IMR-90 (cell line): ENCODE measurements around the gene GLIPR1L2. TPM values are rescaled to one million over a fixed set of nuclear protein-coding genes. Genes with fewer than 3 reads are reported as not detected.

ENCODE experiments used
- ATAC-seq: fragments of 200-7000 bp; cut with Tn5 transposase; 2 replicates; pipeline ENCODE4 v1.9.1; 2020; ENCODE audit warnings: low read depth, mild to moderate bottlenecking, moderate library complexity
- BruUV-seq: library from RNA; stranded (reverse); fragments of 400-500 nt; replicated peaks from 2 replicates; lab custom pipeline; 2021; lab: Mats Ljungman, UMichigan
- CTCF ChIA-PET: fragments of 300-600 bp; formaldehyde crosslinking; extraction: SDS; loops from one replicate; lab custom pipeline; 2021; ENCODE audit warnings: antibody characterized with exemption; lab: Yijun Ruan, JAX
- POLR2A ChIA-PET: fragments of 300-600 bp; sonication (Branson Sonifier 250); formaldehyde crosslinking; loops from one replicate; lab custom pipeline; 2022; ENCODE audit warnings: antibody characterized with exemption; ENCODE audit not compliant: unreplicated experiment; lab: Charles Lee
- DNase-seq: peaks from one replicate; pipeline ENCODE4 v3.0.0; 2013
- H2AFZ ChIP-seq: replicated peaks from 2 replicates; pipeline ENCODE3; 2013; ENCODE audit warnings: low read length, mild to moderate bottlenecking; ENCODE audit not compliant: poor library complexity
- H2AK5ac ChIP-seq: 2 replicates; pipeline ENCODE4 v1.6.1; 2013; ENCODE audit warnings: low read depth, low read length, inconsistent platforms
- H2AK9ac ChIP-seq: replicated peaks from 2 replicates; pipeline ENCODE3; 2013; ENCODE audit warnings: mild to moderate bottlenecking, low read depth, low read length, moderate library complexity; ENCODE audit not compliant: poor library complexity
- H2BK120ac ChIP-seq: 2 replicates; pipeline ENCODE4 v1.6.1; 2013; ENCODE audit warnings: low read depth, low read length, inconsistent platforms
- H2BK15ac ChIP-seq: 3 replicates; pipeline ENCODE4 v1.6.1; 2013; ENCODE audit warnings: low read depth, low read length, inconsistent platforms
- H2BK20ac ChIP-seq: 2 replicates; pipeline ENCODE4 v1.6.1; 2013; ENCODE audit warnings: low read depth, mild to moderate bottlenecking, inconsistent platforms, low read length, moderate library complexity
- H2BK5ac ChIP-seq: 2 replicates; pipeline ENCODE4 v1.6.1; 2013; ENCODE audit warnings: mild to moderate bottlenecking, low read depth, low read length, inconsistent platforms; ENCODE audit not compliant: poor library complexity, severe bottlenecking
- H3K14ac ChIP-seq: replicated peaks from 2 replicates; pipeline ENCODE4 v1.6.1; 2013; ENCODE audit warnings: low read depth, low read length, inconsistent platforms
- H3K18ac ChIP-seq: 2 replicates; pipeline ENCODE4 v1.6.1; 2013; ENCODE audit warnings: low read depth, low read length, control low read depth
- H3K23ac ChIP-seq: 2 replicates; pipeline ENCODE4 v1.6.1; 2013; ENCODE audit warnings: low read depth, low read length, inconsistent platforms
- H3K27ac ChIP-seq: 2 replicates; pipeline ENCODE4 v1.5.1; 2013; ENCODE audit warnings: mild to moderate bottlenecking, control low read depth, low read length; ENCODE audit not compliant: insufficient read depth
- H3K27me3 ChIP-seq: 2 replicates; pipeline ENCODE4 v1.6.1; 2013; ENCODE audit warnings: low read length; ENCODE audit not compliant: control insufficient read depth, insufficient read depth
- H3K36me3 ChIP-seq: 2 replicates; pipeline ENCODE4 v1.6.1; 2013; ENCODE audit warnings: low read length, mixed read lengths; ENCODE audit not compliant: control insufficient read depth, insufficient read depth
- H3K4ac ChIP-seq: 2 replicates; pipeline ENCODE4 v1.6.1; 2013; ENCODE audit warnings: low read depth, low read length, inconsistent platforms
- H3K4me1 ChIP-seq: 2 replicates; pipeline ENCODE4 v1.6.1; 2013; ENCODE audit warnings: low read length, mixed read lengths; ENCODE audit not compliant: control insufficient read depth, insufficient read depth
- H3K4me2 ChIP-seq: 2 replicates; pipeline ENCODE4 v1.6.1; 2013; ENCODE audit warnings: low read depth, mild to moderate bottlenecking, control low read depth, low read length, moderate library complexity
- H3K4me3 ChIP-seq: 2 replicates; pipeline ENCODE4 v1.5.1; 2013; ENCODE audit warnings: low read depth, mild to moderate bottlenecking, control low read depth, low read length, moderate library complexity; ENCODE audit not compliant: insufficient read depth
- H3K56ac ChIP-seq: 2 replicates; pipeline ENCODE4 v1.6.1; 2013; ENCODE audit warnings: low read length, inconsistent platforms; ENCODE audit not compliant: insufficient read depth; ENCODE audit errors: extremely low read depth
- H3K79me1 ChIP-seq, 2 experiments: 2 replicates each; pipeline ENCODE4 v1.6.1; 2013; ENCODE audit warnings: low read length in 2 of 2, inconsistent platforms in 1 of 2, low read depth in 1 of 2
- H3K9ac ChIP-seq: 2 replicates; pipeline ENCODE4 v1.6.1; 2013; ENCODE audit warnings: low read depth, low read length, control low read depth
- H3K9me1 ChIP-seq: 2 replicates; pipeline ENCODE4 v1.6.1; 2013; ENCODE audit warnings: low read length, inconsistent platforms; ENCODE audit not compliant: insufficient read depth
- H3K9me3 ChIP-seq: 2 replicates; pipeline ENCODE4 v1.6.1; 2013; ENCODE audit warnings: low read length; ENCODE audit not compliant: control insufficient read depth, insufficient read depth
- H4K20me1 ChIP-seq: 2 replicates; pipeline ENCODE4 v1.6.1; 2013; ENCODE audit warnings: low read length, inconsistent platforms; ENCODE audit not compliant: insufficient read depth
- H4K5ac ChIP-seq: 2 replicates; pipeline ENCODE4 v1.6.1; 2013; ENCODE audit warnings: mild to moderate bottlenecking, low read depth, low read length, control low read depth
- H4K8ac ChIP-seq, 2 experiments: 2 replicates each; pipeline ENCODE4 v1.6.1; 2013; ENCODE audit warnings: low read depth in 2 of 2, low read length in 2 of 2, control low read depth in 1 of 2, inconsistent platforms in 1 of 2
- H4K91ac ChIP-seq: 2 replicates; pipeline ENCODE4 v1.6.1; 2013; ENCODE audit warnings: low read depth, low read length, inconsistent platforms; ENCODE audit not compliant: insufficient read depth
- BHLHE40 ChIP-seq: fragments of 150-350 bp; IDR thresholded peaks from 2 replicates; pipeline ENCODE4 v1.6.1; 2016; ENCODE audit warnings: mild to moderate bottlenecking, low read depth, low read length
- CHD1 ChIP-seq: IDR thresholded peaks from 2 replicates; pipeline ENCODE4 v1.6.1; 2012; ENCODE audit warnings: low read depth, low read length, improper control_type of control experiment
- CTCF ChIP-seq: conservative IDR thresholded peaks from 2 replicates; pipeline ENCODE4 v1.5.1; 2012; ENCODE audit warnings: mild to moderate bottlenecking, low read depth, low read length, improper control_type of control experiment
- FOS ChIP-seq: fragments of 150-350 bp; IDR thresholded peaks from 2 replicates; pipeline ENCODE4 v1.6.1; 2016; ENCODE audit warnings: low read depth, low read length
- MAFK ChIP-seq: IDR thresholded peaks from 2 replicates; pipeline ENCODE4 v1.6.1; 2012; ENCODE audit warnings: low read depth, low read length, improper control_type of control experiment
- MXI1 ChIP-seq: IDR thresholded peaks from 2 replicates; pipeline ENCODE4 v1.6.1; 2012; ENCODE audit warnings: low read depth, mild to moderate bottlenecking, low read length, moderate library complexity, borderline replicate concordance
- NFE2L2 ChIP-seq: fragments of 150-350 bp; IDR thresholded peaks from 2 replicates; pipeline ENCODE4 v1.6.1; 2016; ENCODE audit warnings: low read depth, mild to moderate bottlenecking, low read length
- POLR2A ChIP-seq: IDR thresholded peaks from 2 replicates; pipeline ENCODE4 v1.6.1; 2012; ENCODE audit warnings: mild to moderate bottlenecking, low read depth, low read length
- RCOR1 ChIP-seq: IDR thresholded peaks from 2 replicates; pipeline ENCODE4 v1.6.1; 2012; ENCODE audit warnings: mild to moderate bottlenecking, low read length, improper control_type of control experiment; ENCODE audit not compliant: insufficient replicate concordance
- USF2 ChIP-seq: fragments of 150-350 bp; IDR thresholded peaks from 2 replicates; pipeline ENCODE4 v1.6.1; 2017; ENCODE audit warnings: mild to moderate bottlenecking, antibody characterized with exemption, low read length, low read depth
- WGBS, 2 experiments: methylation state at CpG; one replicate each; pipeline versions ENCODE4 v1.1.5 to v1.1.7; 2013; ENCODE audit warnings: missing lambda C conversion rate in 2 of 2; ENCODE audit not compliant: insufficient read length in 1 of 2; ENCODE audit errors: extremely low coverage in 2 of 2; 5-methylcytosine and 5-hydroxymethylcytosine counted together
- dilution Hi-C: fragments of 300-500 bp; cut with HindIII; formaldehyde crosslinking; loops from one replicate; pipeline ENCODE4 v1.14.3; 2018; ENCODE audit warnings: low sequenced_read_pairs; ENCODE audit not compliant: unreplicated experiment
- in situ Hi-C: fragments of 300-500 bp; cut with MboI; formaldehyde crosslinking; loops from 3 replicates; pipeline ENCODE4 v1.14.3; 2019; ENCODE audit warnings: low sequenced_read_pairs, inconsistent platforms, mixed read lengths
- intact Hi-C: fragments of 100-400 bp; cut with micrococcal nuclease; formaldehyde crosslinking; loops from 2 replicates; pipeline ENCODE4 v1.10.0; 2022
- polyA plus RNA-seq, 3 experiments: library from polyadenylated mRNA; depleted of rRNA; stranded (reverse); fragments of >200 nt; gene quantifications; 2 replicates each; pipeline ENCODE4 v1.2.3, GENCODE V29; 2012; ENCODE audit warnings: low replicate concordance in 1 of 3
- total RNA-seq: library from RNA; depleted of rRNA; stranded (reverse); fragments of >200 nt; gene quantifications from 2 replicates; pipeline ENCODE4 v1.2.3, GENCODE V29; 2012

The GLIPR1L2 gene
- total and polyA plus RNA-seq, 2 of the 4 experiments (the other 2 are of a cell fraction), result 0.07 TPM; not detected in 1

DNA sequence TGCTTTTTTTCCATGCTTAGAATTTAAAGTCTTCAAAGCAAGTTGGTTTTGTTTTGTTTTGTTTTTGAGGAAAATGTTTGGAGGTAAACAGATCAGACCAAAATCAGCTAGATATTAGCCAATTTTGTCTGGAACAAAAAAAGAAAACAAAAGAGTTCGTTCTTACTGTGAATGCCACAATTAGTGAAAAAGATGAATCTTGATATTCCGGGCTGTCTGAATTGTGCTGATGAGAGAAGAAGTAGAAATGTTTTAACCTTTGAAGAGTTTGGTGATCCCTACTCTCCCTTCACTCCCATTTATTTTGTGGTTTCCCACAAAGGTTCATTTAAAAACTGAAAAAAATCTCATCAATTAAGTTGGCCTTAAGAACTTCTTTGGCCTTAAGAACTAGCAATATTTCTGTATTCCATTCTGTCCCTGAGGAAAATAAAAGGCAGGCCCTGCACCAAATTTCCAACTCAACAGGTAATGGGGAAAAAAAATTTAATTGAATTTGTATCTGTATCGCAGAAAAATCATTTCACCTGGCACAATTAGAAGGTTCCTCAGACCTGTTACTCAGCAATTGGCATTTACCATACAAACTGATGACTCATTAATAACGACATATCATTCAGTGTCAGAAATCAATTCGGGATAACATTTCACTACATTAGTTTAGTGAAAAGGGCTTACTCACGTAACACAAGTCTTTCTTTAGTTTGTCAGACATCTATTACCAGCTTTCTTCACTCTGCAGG is 562 bp upstream of the GLIPR1L2 start:
- no peak overlapping the region for H2AK9ac ChIP-seq
- H3K4me3 ChIP-seq, result peak overlapping the region; percentile 25
- peak overlapping the region; percentile 49; the same call in 1 of the 2 replicates for H2BK120ac ChIP-seq
- ATAC-seq (no peak), DNase-seq (no peak)
- TF ChIP-seq CHD1 (no peak), FOS (peak; percentile 35; the same call in 1 of the 2 replicates), USF2 (no peak), RCOR1 (no peak), POLR2A (no peak), BHLHE40 (no peak), CTCF (no peak), NFE2L2 (no peak), MAFK (peak; percentile 59), MXI1 (no peak)
- dilution Hi-C loops, result no loop called here
- intact Hi-C loops, result loop anchor here (2.0 kb wide), 2 partner anchors 56 to 98 kb away; partner anchors contain the start of gene GLIPR1L1
- peak overlapping the region; percentile 28; the same call in 1 of the 2 replicates for H3K27ac ChIP-seq
- no TSS peak for BruUV-seq
- H2AFZ ChIP-seq, result no peak overlapping the region
- H3K4ac ChIP-seq, result peak overlapping the region; percentile 35
- no peaks in the 10 kb centered on the region for H4K20me1 ChIP-seq
- H4K5ac ChIP-seq, result peak overlapping the region; percentile 61
- H3K27me3 ChIP-seq, result no peaks in the 10 kb centered on the region
- no peaks in the 10 kb centered on the region; the same call in 1 of the 2 replicates for H3K9me1 ChIP-seq
- no peaks in the 10 kb centered on the region for H3K36me3 ChIP-seq
- POLR2A ChIA-PET, result no interaction called here
- H3K79me1 ChIP-seq, result no peaks in the 10 kb centered on the region
- H3K23ac ChIP-seq, result no peak overlapping the region; the same call in 1 of the 2 replicates
- in situ Hi-C loops, result no loop called here
- H3K56ac ChIP-seq, result peak overlapping the region; percentile 7; the same call in 1 of the 2 replicates
- CTCF ChIA-PET, result interaction anchor here (0.6 to 1.6 kb wide), 4 partner anchors 13 to 720 kb away, joined by 3 to 5 read pairs (median 4); no protein-coding TSS in a partner anchor
- peak overlapping the region; percentile 35; the same call in 1 of the 2 replicates for H2BK20ac ChIP-seq
- H3K14ac ChIP-seq, result 0 out of 2 replicates have a peak overlapping the region, but pooled peaks have one; percentile 32
- H3K9ac ChIP-seq, result 0 out of 2 replicates have a peak overlapping the region, but pooled peaks have one; percentile 4
- H3K4me1 ChIP-seq, result 0 out of 2 replicates have a peak, but pooled peaks cover 2% of the 10 kb centered on the region
- H3K18ac ChIP-seq, result peak overlapping the region; percentile 13; the same call in 1 of the 2 replicates
- 7% methylated on average over 3 of the region's 6 CpGs; no CpG with 5 or more reads in 1 of the 2 experiments for whole genome bisulfite sequencing, 2 experiments
- H4K8ac ChIP-seq, result peak overlapping the region; percentile 4 to 95; a peak in 3 of 4 replicates
- H2AK5ac ChIP-seq, result no peak overlapping the region
- peak overlapping the region; percentile 54 for H2BK5ac ChIP-seq
- H4K91ac ChIP-seq, result 0 out of 2 replicates have a peak overlapping the region, but pooled peaks have one; percentile 2
- H3K4me2 ChIP-seq, result peak overlapping the region; percentile 61
- peak overlapping the region; percentile 50; the same call in 1 of the 3 replicates for H2BK15ac ChIP-seq
- no peaks in the 10 kb centered on the region for H3K9me3 ChIP-seq
